Suprapubic skin (tissue), 4 donors: ENCODE data around the gene OR10A3.

ENCODE experiments used
- CTCF ChIP-seq, 2 donors: fragments of 200-600 bp in 1 of 2; fragments of 450-650 bp in 1 of 2; sonication (generic) in 1 of 2; IDR thresholded peaks; one replicate each; pipeline ENCODE4 v1.5.1; 2016 to 2019; ENCODE audit warnings: antibody characterized with exemption in 2 of 2, mild to moderate bottlenecking in 1 of 2, moderate library complexity in 1 of 2
- EP300 ChIP-seq: sonication (generic); formaldehyde crosslinking; IDR thresholded peaks from one replicate; pipeline ENCODE4 v1.6.1; 2017; ENCODE audit warnings: antibody characterized with exemption
- POLR2A ChIP-seq, 2 donors: fragments of 450-650 bp; IDR thresholded peaks; one replicate each; pipeline ENCODE4 v1.6.1; 2017; ENCODE audit warnings: antibody characterized with exemption in 2 of 2, mild to moderate bottlenecking in 2 of 2, moderate library complexity in 2 of 2
- POLR2AphosphoS5 ChIP-seq, 3 donors: sonication (generic); formaldehyde crosslinking; IDR thresholded peaks; one replicate each; pipeline ENCODE4 v1.6.1; 2017; ENCODE audit warnings: antibody characterized with exemption in 3 of 3

DNA sequence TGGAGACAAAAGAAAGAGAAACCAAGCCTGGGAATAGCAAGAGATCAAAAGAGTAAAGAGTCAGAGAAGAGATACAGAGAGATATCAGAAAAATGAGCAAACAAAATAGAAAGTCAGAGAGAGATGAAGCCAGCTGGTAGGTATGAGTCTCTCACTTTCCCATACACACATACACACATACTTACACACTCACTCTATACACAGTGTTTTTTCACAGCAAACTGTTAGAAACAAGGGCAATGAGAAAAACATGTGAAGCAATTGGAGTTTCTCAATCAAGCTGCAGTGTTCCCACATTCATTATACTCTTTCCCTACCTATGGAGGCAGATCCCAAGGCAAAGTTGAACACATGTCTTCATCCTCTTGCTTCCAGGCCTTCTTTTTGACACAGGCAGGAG lies 26.3 kb upstream of the OR10A3 start:
- TF ChIP-seq EP300 (no peak), CTCF (IDR thresholded peaks at IDR 0.05) (no peak), POLR2A (IDR thresholded peaks at IDR 0.05) (no peak), POLR2AphosphoS5 (IDR thresholded peaks at IDR 0.05) (no peak)
